ENCODE measurements around the gene FOLR1. TPM values are rescaled to one million over a fixed set of nuclear protein-coding genes. Genes with fewer than 3 reads are reported as not detected.

Gene FOLR1
- total and polyA plus RNA-seq, 3 experiments from 2014 or later = not detected

DNA sequence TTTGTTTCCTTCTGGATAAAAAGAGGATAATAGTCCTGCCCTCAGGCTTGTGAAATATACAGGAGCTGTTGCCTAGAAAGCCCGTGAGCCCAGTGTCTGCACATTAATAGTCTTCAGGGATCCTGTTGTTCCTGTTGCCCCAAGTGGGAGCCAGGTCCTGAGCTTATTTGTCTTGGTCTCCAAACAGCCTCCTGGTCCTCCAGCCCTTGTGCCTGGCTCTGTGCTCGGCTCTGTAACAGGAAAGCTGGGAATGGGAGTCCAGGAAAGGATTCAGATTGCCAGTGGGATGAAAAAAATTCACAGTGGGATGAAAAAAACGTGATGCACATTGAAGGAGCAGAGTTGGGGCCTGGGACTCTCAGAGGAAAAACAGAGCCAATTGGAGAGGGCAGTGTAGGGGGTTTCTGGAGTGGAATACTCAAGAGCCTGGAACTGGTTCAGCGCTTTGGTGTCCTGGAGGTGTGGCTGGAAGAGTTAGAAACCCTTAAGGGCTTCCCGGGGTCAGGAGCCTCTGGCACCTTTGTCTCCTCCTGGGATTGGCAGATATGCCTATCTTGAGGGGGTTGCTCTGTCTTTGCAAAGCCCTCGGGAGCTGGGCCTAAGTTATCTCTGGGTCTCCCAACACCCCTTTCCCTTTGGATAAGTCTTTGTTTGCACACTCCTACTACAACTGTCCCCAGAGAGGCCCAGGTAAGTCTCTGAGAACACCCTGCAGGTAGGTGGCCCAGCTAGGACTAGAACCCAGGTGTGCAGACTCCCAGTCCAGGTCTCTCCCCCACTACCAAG is 30.4 kb downstream of the FOLR1 start:
- no peak for DNase-seq
- H3K4me1 Mint-ChIP-seq = peaks cover 24 to 33% (median 25%) of the 10 kb centered on the region in 3 donors
- Histone ChIP-seq H3K36me3 (ENCODE audit: insufficient read depth, low read length) (no peaks in the 10 kb centered on the region), H3K27ac (ENCODE audit: low read depth, low read length) (peak overlapping the region; percentile 77), H3K4me1 (ENCODE audit: insufficient read depth, low read length) (peaks cover 18% of the 10 kb centered on the region), H3K4me3 (ENCODE audit: low read length) (peak overlapping the region; percentile 73), H3K9me3 (ENCODE audit: low read length) (no peaks in the 10 kb centered on the region), H3K27me3 (ENCODE audit: insufficient read depth, low read length, poor library complexity, severe bottlenecking) (no peaks in the 10 kb centered on the region)
- ChIA-PET POLR2A (interaction anchor here (1.3 to 2.1 kb wide), 3 partner anchors 8 to 181 kb away, joined by 4 to 10 read pairs (median 8); no protein-coding TSS in a partner anchor), CTCF (interaction anchor here (0.6 to 1.8 kb wide), 6 partner anchors 11 to 244 kb away, joined by 3 to 9 read pairs (median 4); no protein-coding TSS in a partner anchor)
- H3K9me3 Mint-ChIP-seq = no peaks in the 10 kb centered on the region
- H3K27me3 Mint-ChIP-seq = peaks cover 4 to 8% of the 10 kb centered on the region in 2 donors
- H3K36me3 Mint-ChIP-seq = peaks cover 0 to 11% (median 0%) of the 10 kb centered on the region in 3 donors
- H3K4me3 Mint-ChIP-seq = peak overlapping the region; percentile 89 to 95 (median 92)
- peak overlapping the region; percentile 84 to 98 (median 94) for H3K27ac Mint-ChIP-seq

DNA sequence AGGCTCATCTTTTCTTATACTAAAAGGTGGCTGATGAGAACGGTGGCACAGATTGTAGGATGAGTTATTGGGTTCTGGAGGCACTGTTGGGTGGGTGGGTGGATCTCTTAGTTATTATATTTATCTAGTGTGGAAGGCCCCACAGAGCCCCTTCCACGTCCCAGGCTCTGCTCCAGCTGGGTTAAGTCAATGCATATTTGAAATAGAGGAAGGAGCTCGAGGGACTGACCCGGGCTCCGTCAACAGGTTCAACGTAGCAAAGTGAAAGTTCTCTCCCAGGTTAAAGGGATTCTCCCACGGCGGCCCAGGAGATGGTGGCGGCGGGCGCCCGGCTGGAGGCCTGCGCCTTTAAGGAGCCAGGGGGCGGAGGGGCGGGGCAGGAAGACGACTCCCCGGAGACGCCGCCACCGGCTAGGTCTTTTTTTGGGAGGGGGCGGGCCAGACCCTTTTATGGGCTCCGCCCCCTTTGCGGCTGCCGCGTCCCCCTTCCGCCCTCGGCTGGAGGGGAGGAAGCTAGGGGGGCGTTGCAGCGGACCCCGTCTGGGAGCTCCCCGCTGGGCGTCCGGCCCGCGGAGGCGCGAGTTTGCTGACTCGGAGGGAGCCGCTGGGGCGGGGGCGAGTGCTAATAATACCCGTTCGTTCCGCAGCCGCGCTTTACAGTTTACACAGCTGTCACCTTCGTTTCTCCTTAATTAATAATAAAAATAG is 31.1 kb downstream of the FOLR1 start:
- Mint-ChIP-seq H3K27me3 (peaks cover 0 to 2% of the 10 kb centered on the region in 2 donors), H3K36me3 (peaks cover 0 to 17% (median 0%) of the 10 kb centered on the region in 3 donors), H3K27ac (peak overlapping the region; percentile 84 to 98 (median 94)), H3K9me3 (no peaks in the 10 kb centered on the region), H3K4me3 (peak overlapping the region; percentile 89 to 95 (median 92)), H3K4me1 (peaks cover 23 to 33% (median 24%) of the 10 kb centered on the region in 3 donors)
- Histone ChIP-seq H3K27me3 (ENCODE audit: insufficient read depth, low read length, poor library complexity, severe bottlenecking) (no peaks in the 10 kb centered on the region), H3K36me3 (ENCODE audit: insufficient read depth, low read length) (no peaks in the 10 kb centered on the region), H3K9me3 (ENCODE audit: low read length) (no peaks in the 10 kb centered on the region), H3K27ac (ENCODE audit: low read depth, low read length) (peak overlapping the region; percentile 77), H3K4me1 (ENCODE audit: insufficient read depth, low read length) (peaks cover 18% of the 10 kb centered on the region), H3K4me3 (ENCODE audit: low read length) (peak overlapping the region; percentile 73)
- peak; percentile 92 to 95 (median 94) for DNase-seq
- POLR2A ChIA-PET = interaction anchor here (0.6 to 2.1 kb wide), 6 partner anchors 9 to 1408 kb away, joined by 4 to 10 read pairs (median 6); partner anchors contain the start of genes RNF121 and XNDC1N
- CTCF ChIA-PET = interaction anchor here (0.7 to 1.8 kb wide), 8 partner anchors 11 to 245 kb away, joined by 3 to 9 read pairs (median 3); no protein-coding TSS in a partner anchor

DNA sequence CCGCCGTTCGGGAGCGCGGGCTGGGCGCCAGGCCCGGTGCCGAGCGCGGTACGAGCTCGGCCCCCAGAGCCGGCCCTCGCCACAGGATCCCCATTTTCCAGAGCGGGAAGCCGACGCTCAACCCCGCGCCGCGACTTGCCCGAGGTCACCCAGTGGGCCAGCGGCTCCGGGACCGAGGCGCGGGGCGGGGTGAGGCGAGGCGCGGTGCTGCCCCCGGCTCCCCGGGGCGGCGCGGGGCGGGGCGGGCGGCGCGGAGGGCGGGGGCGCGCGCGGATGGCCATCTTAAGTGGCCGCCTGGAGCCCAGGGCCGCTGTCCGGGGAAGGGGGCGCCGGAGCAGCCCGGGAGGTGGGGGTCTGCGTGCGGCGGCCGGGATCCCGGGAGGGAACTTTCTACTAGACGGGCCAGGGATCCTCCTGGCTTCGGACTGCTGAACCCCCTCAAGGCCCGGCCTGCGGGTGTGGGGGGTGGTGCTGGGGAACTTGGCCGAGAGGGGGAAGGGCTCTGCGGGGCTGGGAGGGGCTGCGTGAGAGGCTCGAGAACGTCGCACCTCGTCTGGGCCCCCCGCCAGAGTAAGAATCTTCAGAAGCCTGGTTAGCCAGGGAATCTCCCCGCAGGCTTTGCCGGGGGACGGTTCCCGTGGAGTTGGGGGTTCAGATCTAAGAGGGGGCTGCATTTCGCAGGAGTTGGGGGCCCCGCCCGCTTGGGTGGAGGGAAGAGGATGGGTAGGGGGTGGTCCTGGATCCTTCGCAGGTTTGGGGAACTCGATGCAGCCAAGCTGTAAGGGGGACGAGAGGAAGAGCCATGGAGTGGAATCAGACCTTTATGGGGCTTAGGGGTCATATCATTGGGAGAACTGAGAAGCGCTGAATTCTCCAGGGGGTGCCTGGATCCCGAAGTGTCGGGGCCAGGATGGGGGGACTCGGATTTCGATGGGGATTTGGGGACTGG is 31.9 kb downstream of the FOLR1 start:
- Histone ChIP-seq H3K27ac (ENCODE audit: low read depth, low read length) (peak overlapping the region; percentile 81), H3K27me3 (ENCODE audit: insufficient read depth, low read length, poor library complexity, severe bottlenecking) (no peaks in the 10 kb centered on the region), H3K4me1 (ENCODE audit: insufficient read depth, low read length) (peaks cover 18% of the 10 kb centered on the region), H3K36me3 (ENCODE audit: insufficient read depth, low read length) (peaks cover 3% of the 10 kb centered on the region), H3K4me3 (ENCODE audit: low read length) (peak overlapping the region; percentile 86), H3K9me3 (ENCODE audit: low read length) (no peaks in the 10 kb centered on the region)
- peak; percentile 47 to 69 (median 52) for DNase-seq
- Mint-ChIP-seq H3K4me1 (peaks cover 24 to 33% (median 27%) of the 10 kb centered on the region in 3 donors), H3K4me3 (peak overlapping the region; percentile 92 to 98 (median 95)), H3K9me3 (no peaks in the 10 kb centered on the region), H3K27me3 (peaks cover 0 to 1% of the 10 kb centered on the region in 2 donors), H3K36me3 (peaks cover 0 to 23% (median 0%) of the 10 kb centered on the region in 3 donors), H3K27ac (peak overlapping the region; percentile 92 to 98 (median 96))
- POLR2A ChIA-PET = interaction anchor here (0.6 to 2.1 kb wide), 8 partner anchors 9 to 1407 kb away, joined by 3 to 10 read pairs (median 4); partner anchors contain the start of genes RNF121 and XNDC1N
- CTCF ChIA-PET = interaction anchor here (0.7 to 1.8 kb wide), 6 partner anchors 12 to 207 kb away, joined by 3 to 9 read pairs (median 3); no protein-coding TSS in a partner anchor

DNA sequence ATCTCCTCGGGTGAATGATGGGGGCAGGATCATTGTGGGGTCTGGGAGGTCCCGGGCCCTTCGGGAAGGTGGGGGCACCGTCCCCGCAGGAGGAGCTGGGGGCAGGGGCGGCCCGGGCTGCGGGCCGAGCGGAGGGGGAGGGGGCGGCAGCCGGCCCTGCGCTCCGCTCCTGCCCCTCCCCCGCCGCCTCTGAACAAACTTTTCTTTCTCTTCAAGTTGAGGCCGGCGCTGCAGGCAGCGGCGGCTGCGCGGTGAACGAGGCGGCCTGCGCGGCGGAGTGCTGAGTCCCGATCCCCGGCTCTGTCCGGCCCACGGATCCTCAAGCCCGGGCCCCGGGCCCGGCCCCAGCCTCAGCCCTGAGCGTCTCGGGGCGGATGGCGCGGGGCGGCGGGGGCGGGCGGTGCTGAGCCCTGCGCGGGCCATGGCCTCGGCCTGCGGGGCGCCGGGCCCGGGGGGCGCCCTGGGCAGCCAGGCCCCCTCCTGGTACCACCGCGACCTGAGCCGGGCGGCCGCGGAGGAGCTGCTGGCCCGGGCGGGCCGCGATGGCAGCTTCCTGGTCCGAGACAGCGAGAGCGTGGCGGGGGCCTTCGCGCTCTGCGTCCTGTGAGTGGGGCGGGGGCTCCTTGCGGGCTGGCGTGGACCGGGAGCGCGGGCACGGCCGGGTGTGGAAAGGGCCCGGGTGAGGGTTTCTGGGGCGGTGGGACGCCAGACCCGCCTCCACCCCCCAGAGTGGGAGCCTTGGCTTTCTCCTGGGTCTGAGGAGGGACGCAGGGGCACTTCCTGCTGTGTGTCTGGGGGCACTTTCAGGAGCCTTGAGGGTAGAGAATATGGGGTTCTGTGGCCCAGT is 32.8 kb downstream of the FOLR1 start, which contains the start of gene INPPL1:
TSS of gene INPPL1 (plus strand) at position 204 of the 847 bp plus-strand sequence. CDS start at position 422, 218 bp downstream.
- no peaks in the 10 kb centered on the region for H3K9me3 Mint-ChIP-seq
- H3K27me3 ChIP-seq (ENCODE audit: insufficient read depth, low read length, poor library complexity, severe bottlenecking) = no peaks in the 10 kb centered on the region
- ChIA-PET POLR2A (interaction anchor here (0.6 to 0.8 kb wide), 3 partner anchors 11 to 41 kb away, joined by 3 read pairs; no protein-coding TSS in a partner anchor), CTCF (no interaction called here)
- H3K27me3 Mint-ChIP-seq = peaks cover 0 to 4% of the 10 kb centered on the region in 2 donors
- peak in 3 of 5 donors; percentile 21 to 42 (median 25) for DNase-seq
- peaks cover 0 to 32% (median 0%) of the 10 kb centered on the region in 3 donors for H3K36me3 Mint-ChIP-seq
- no peaks in the 10 kb centered on the region for H3K9me3 ChIP-seq (ENCODE audit: low read length)
- peak within 1 kb of the TSS; percentile 92 to 98 (median 95) for H3K4me3 Mint-ChIP-seq
- peaks cover 29 to 33% (median 31%) of the 10 kb centered on the region in 3 donors for H3K4me1 Mint-ChIP-seq
- H3K27ac ChIP-seq (ENCODE audit: low read depth, low read length) = peak within 1 kb of the TSS; percentile 81
- H3K36me3 ChIP-seq (ENCODE audit: insufficient read depth, low read length) = peaks cover 12% of the 10 kb centered on the region
- peak within 1 kb of the TSS; percentile 86 for H3K4me3 ChIP-seq (ENCODE audit: low read length)
- H3K4me1 ChIP-seq (ENCODE audit: insufficient read depth, low read length) = peaks cover 18% of the 10 kb centered on the region
- H3K27ac Mint-ChIP-seq = peak within 1 kb of the TSS; percentile 92 to 99 (median 98)

DNA sequence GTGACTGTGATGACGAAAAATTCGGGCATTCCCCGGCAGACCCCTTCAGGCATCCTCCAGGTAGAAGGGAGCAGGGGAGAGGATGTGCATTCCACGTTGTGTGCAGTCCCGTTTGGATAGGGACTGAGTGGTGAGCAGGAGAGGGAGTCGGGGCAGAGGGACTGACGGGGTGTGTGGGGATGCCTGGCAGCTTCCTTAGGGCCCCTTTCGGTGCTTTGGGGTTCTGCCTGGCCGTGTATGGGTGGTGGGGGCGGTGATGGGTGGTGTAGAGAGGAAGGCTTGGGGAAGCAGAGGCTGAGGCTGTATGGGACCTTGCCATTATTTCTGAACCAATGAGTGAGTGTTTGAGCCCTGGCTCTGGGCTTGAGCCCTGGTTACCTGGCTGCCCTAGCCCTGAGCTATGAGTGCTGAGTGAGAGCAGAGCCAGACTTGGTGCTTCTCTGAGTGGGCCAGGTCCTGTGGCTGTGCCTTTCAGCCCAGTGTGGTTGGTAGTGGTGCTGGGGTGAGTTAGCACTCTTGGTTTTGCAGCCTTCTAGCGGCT is 33.5 kb downstream of the FOLR1 start:
- Histone ChIP-seq H3K4me3 (ENCODE audit: low read length) (peak overlapping the region; percentile 70), H3K36me3 (ENCODE audit: insufficient read depth, low read length) (peaks cover 19% of the 10 kb centered on the region), H3K27me3 (ENCODE audit: insufficient read depth, low read length, poor library complexity, severe bottlenecking) (no peaks in the 10 kb centered on the region), H3K27ac (ENCODE audit: low read depth, low read length) (peak overlapping the region; percentile 61), H3K4me1 (ENCODE audit: insufficient read depth, low read length) (peaks cover 18% of the 10 kb centered on the region), H3K9me3 (ENCODE audit: low read length) (no peaks in the 10 kb centered on the region)
- Mint-ChIP-seq H3K27ac (peak overlapping the region; percentile 82 to 99 (median 98)), H3K27me3 (peaks cover 0 to 4% of the 10 kb centered on the region in 2 donors), H3K9me3 (no peaks in the 10 kb centered on the region), H3K4me3 (peak overlapping the region; percentile 85 to 95 (median 89)), H3K36me3 (peaks cover 0 to 39% (median 0%) of the 10 kb centered on the region in 3 donors), H3K4me1 (peaks cover 29 to 33% (median 31%) of the 10 kb centered on the region in 3 donors)
- CTCF ChIA-PET = no interaction called here
- POLR2A ChIA-PET = interaction anchor here (1.0 kb wide), 1 partner anchor 16 kb away, joined by 3 read pairs; no protein-coding TSS in a partner anchor
- peak in 2 of 5 donors; percentile 34 to 38 for DNase-seq

DNA sequence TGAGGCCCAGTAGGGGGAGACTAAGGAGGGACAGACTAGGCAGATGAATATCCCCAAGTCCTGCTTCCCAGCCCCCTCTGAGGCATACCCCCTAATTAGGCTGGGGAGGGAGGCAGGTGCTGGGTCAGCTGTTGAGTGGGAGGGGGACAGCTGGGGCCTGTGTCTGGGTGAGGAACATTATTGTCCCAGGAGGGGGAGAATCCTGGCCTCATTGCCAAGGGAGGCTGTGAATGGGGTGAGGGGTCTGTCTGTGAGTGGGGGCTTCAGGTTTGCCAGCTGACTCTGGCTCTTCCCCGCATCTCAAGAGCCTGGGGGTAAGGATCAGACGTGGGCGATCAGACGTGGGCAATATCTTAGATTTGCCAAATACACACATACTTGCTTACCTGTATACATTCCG is 34.8 kb downstream of the FOLR1 start:
- Mint-ChIP-seq H3K27ac (peak overlapping the region in 7 of 8 donors; percentile 60 to 99 (median 96)), H3K27me3 (peaks cover 0 to 4% of the 10 kb centered on the region in 2 donors), H3K9me3 (no peaks in the 10 kb centered on the region), H3K4me1 (peaks cover 29 to 33% (median 31%) of the 10 kb centered on the region in 3 donors), H3K4me3 (peak overlapping the region in 3 of 7 donors; percentile 32 to 88 (median 88)), H3K36me3 (peaks cover 0 to 51% (median 0%) of the 10 kb centered on the region in 3 donors)
- no peak overlapping the region for H3K27ac ChIP-seq (ENCODE audit: low read depth, low read length)
- peaks cover 18% of the 10 kb centered on the region for H3K4me1 ChIP-seq (ENCODE audit: insufficient read depth, low read length)
- CTCF ChIA-PET = interaction anchor here (1.0 kb wide), 1 partner anchor 9 kb away, joined by 5 read pairs; no protein-coding TSS in a partner anchor
- POLR2A ChIA-PET = no interaction called here
- no peaks in the 10 kb centered on the region for H3K9me3 ChIP-seq (ENCODE audit: low read length)
- DNase-seq = no peak
- H3K4me3 ChIP-seq (ENCODE audit: low read length) = no peak overlapping the region
- H3K27me3 ChIP-seq (ENCODE audit: insufficient read depth, low read length, poor library complexity, severe bottlenecking) = no peaks in the 10 kb centered on the region
- peaks cover 24% of the 10 kb centered on the region for H3K36me3 ChIP-seq (ENCODE audit: insufficient read depth, low read length)

All from CD8-positive, alpha-beta memory T cell (primary cell).